LNCaP clone FGC (cell line): ENCODE results near the gene RALGPS1.

Experiments
- DNase-seq: peaks from one replicate; pipeline ENCODE4 v3.0.0-alpha.2; 2011; ENCODE audit warnings: low read depth
- H3K4me3 ChIP-seq: 2 replicates; pipeline ENCODE4 v1.5.1; 2011; ENCODE audit warnings: mild to moderate bottlenecking, low read depth, low read length, control low read depth
- CTCF ChIP-seq: IDR thresholded peaks from 2 replicates; pipeline ENCODE4 v1.5.1; 2012; ENCODE audit warnings: mild to moderate bottlenecking; ENCODE audit not compliant: control insufficient read depth, insufficient read depth; ENCODE audit errors: extremely low read depth

RALGPS1 gene

GRCh38 chr9:127055745-127056402 lies 141.3 kb downstream of the RALGPS1 start:
- TF ChIP-seq CTCF: no peak
- DNase-seq: no peak
- H3K4me3 ChIP-seq: no peak overlapping the region

- TF ChIP-seq CTCF: no peak
- H3K4me3 ChIP-seq: no peak overlapping the region
- no peak for DNase-seq
These were observed 141.9 kb downstream of the RALGPS1 start for GRCh38 chr9:127056446-127056845.

GRCh38 chr9:127058011-127058644 lies 143.5 kb downstream of the RALGPS1 start:
- DNase-seq: no peak
- no peak for TF ChIP-seq CTCF
- H3K4me3 ChIP-seq: no peak overlapping the region

GRCh38 chr9:127058645-127059021 lies 144.1 kb downstream of the RALGPS1 start:
- no peak for DNase-seq

GRCh38 chr9:127059030-127059429 lies 144.4 kb downstream of the RALGPS1 start:
- H3K4me3 ChIP-seq: no peak overlapping the region
- no peak for DNase-seq
- no peak for TF ChIP-seq CTCF

More at GRCh38 chr9:127058645-127059021, 144.1 kb downstream of the RALGPS1 start:
- no peak overlapping the region for H3K4me3 ChIP-seq
- no peak for TF ChIP-seq CTCF

GRCh38 chr9:127059765-127060361 lies 145.3 kb downstream of the RALGPS1 start:
- H3K4me3 ChIP-seq: no peak overlapping the region
- no peak for TF ChIP-seq CTCF
- DNase-seq: no peak
